Pancreas (tissue), 10 donors: ENCODE measurements around the gene ZDHHC14. TPM values are rescaled to one million over a fixed set of nuclear protein-coding genes. Genes with fewer than 3 reads are reported as not detected.

Experiments used
- ATAC-seq, 4 donors: fragments of 200-7000 bp; cut with Tn5 transposase; one replicate each; pipeline versions ENCODE4 v1.8.0 to v1.9.1; 2020; ENCODE audit warnings: mild to moderate bottlenecking in 4 of 4, moderate library complexity in 4 of 4
- DNase-seq, 6 donors: peaks; one replicate each; pipeline ENCODE4 v3.0.0-alpha.2; 2020
- FAIRE-seq: peaks from 2 replicates; lab custom pipeline; 2012; peaks lifted over from hg19 to GRCh38; lab: Jason Lieb, UNC
- H3K27ac ChIP-seq, 4 donors: fragments of 200-600 bp; sonication (generic); 1 replicate in 3 of 4; 2 replicates in 1 of 4; pipeline versions ENCODE4 v1.5.0 to v1.8.0; 2020
- H3K27me3 ChIP-seq, 4 donors: fragments of 200-600 bp; one replicate each; pipeline ENCODE4 v1.8.0; 2021
- H3K36me3 ChIP-seq, 3 donors: fragments of 200-600 bp; sonication (generic) in 1 of 3; one replicate each; pipeline versions ENCODE4 v1.5.0 to v1.8.0; 2020 to 2021
- H3K4me1 ChIP-seq, 3 donors: fragments of 200-600 bp; one replicate each; pipeline ENCODE4 v1.8.0; 2021
- H3K4me3 ChIP-seq, 4 donors: fragments of 200-600 bp; sonication (generic) in 2 of 4; one replicate each; pipeline versions ENCODE4 v1.5.0 to v1.8.0; 2020 to 2021
- H3K9me3 ChIP-seq, 4 donors: fragments of 200-600 bp; one replicate each; pipeline ENCODE4 v1.8.0; 2021
- CTCF ChIP-seq, 4 donors: fragments of 200-600 bp; sonication (generic) in 3 of 4; IDR thresholded peaks; one replicate each; pipeline versions ENCODE4 v1.5.0 to v1.8.0; 2021; ENCODE audit warnings: antibody characterized with exemption in 4 of 4
- WGBS, 2 donors: extraction: QIAGEN DNeasy Blood & Tissue Kit; methylation state at CpG; one replicate each; pipeline ENCODE4 v1.1.7; 2013; 5-methylcytosine and 5-hydroxymethylcytosine counted together
- intact Hi-C, 3 donors: fragments of 100-400 bp; cut with DNase I; formaldehyde crosslinking; loops; one replicate each; pipeline versions ENCODE4 v1.11.1 to v1.14.2; 2022
- polyA plus RNA-seq, 2 donors: library from polyadenylated mRNA; stranded (reverse); fragments of 200-250 nt; gene quantifications; one replicate each; pipeline ENCODE4 v1.2.3, GENCODE V29; 2013
- total RNA-seq, 6 donors: library from RNA; stranded (reverse); fragmentation: NEBNext Ultra II Directional in 4 of 6; extraction: Animal tissue kit (Norgen Biotek cat#: 25700) in 4 of 6; gene quantifications; one replicate each; pipeline versions ENCODE4 v1.2.1 to v1.2.4, GENCODE V29; 2021 to 2023
- donor health status: healthy with polysubstance abuse.
- donor health status: DM: no; HTN: no; CAD: no; lungs with moderate emphysema.
- donor health status: DM: no; HTN: no; CAD: no.
- donor health status: control.
- donor health status: control.
- donor health status: Bipolar disorder and iron deficiency.
- donor health status: DM: yes; HTN: yes; CAD: no.
- donor health status: DM: no; HTN: no; CAD: no.
- donor health status: DM: no; HTN: no; CAD: no.
- donor health status: DM: yes; HTN: yes; CAD: no.

The ZDHHC14 gene
- total and polyA plus RNA-seq, 8 donors: 3.1 to 9.9 (median 4.5) TPM

- no peak overlapping the region for H3K4me3 ChIP-seq
- H3K9me3 ChIP-seq: no peaks in the 10 kb centered on the region
- no peaks in the 10 kb centered on the region for H3K36me3 ChIP-seq
- no peak overlapping the region for H3K27ac ChIP-seq
- intact Hi-C loops: no loop called here
- DNase-seq (peak in 4 of 6 donors; percentile 38 to 78 (median 60)), ATAC-seq (peak; percentile 67 to 87 (median 74)), FAIRE-seq (no peak)
- WGBS, 2 donors: 63 to 69% methylated on average over 18 of the region's 18 CpGs
- no peak for TF ChIP-seq CTCF (IDR thresholded peaks at IDR 0.05)
- H3K4me1 ChIP-seq: no peaks in the 10 kb centered on the region
- no peaks in the 10 kb centered on the region for H3K27me3 ChIP-seq
These were observed 271.8 kb downstream of the ZDHHC14 start for GRCh38 chr6:157652601-157653363.

- no peaks in the 10 kb centered on the region for H3K27me3 ChIP-seq
- ATAC-seq (no peak), DNase-seq (peak in 1 of 6 donors; percentile 29), FAIRE-seq (no peak)
- H3K9me3 ChIP-seq: no peaks in the 10 kb centered on the region
- H3K36me3 ChIP-seq: no peaks in the 10 kb centered on the region
- TF ChIP-seq CTCF (IDR thresholded peaks at IDR 0.05): no peak
- H3K27ac ChIP-seq: no peak overlapping the region
- H3K4me3 ChIP-seq: no peak overlapping the region
- intact Hi-C loops: no loop called here
- H3K4me1 ChIP-seq: no peaks in the 10 kb centered on the region
- 95 to 96% methylated on average over 16 of the region's 16 CpGs for WGBS, 2 donors
These were observed 272.5 kb downstream of the ZDHHC14 start for GRCh38 chr6:157653521-157653920.

DNA sequence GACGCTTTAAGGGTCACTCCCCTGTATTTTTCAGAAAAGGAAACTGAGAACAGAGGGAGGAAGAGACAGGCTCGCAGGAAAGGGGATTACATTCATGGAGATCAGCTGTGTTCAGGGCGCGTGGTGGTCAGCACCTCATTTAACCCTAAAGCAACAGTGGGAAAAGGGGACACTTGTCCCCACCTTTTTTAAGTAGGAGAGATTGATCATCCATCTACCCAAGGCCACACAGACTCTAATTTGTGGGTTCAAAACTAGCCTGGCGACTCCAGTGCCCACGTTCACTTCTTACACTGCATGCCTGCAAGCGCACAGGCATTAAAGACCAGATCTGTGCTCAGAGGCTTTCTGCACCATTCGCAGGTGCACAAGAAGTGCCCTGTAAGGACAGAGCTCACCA is 274.1 kb downstream of the ZDHHC14 start:
- DNase-seq (no peak), ATAC-seq (no peak), FAIRE-seq (no peak)
- Histone ChIP-seq H3K27me3 (no peaks in the 10 kb centered on the region), H3K4me1 (no peaks in the 10 kb centered on the region), H3K9me3 (no peaks in the 10 kb centered on the region), H3K27ac (no peak overlapping the region), H3K4me3 (no peak overlapping the region), H3K36me3 (no peaks in the 10 kb centered on the region)
- no peak for TF ChIP-seq CTCF (IDR thresholded peaks at IDR 0.05)
- WGBS, 2 donors: 88 to 92% methylated on average over 8 of the region's 8 CpGs
- intact Hi-C loops: no loop called here

DNA sequence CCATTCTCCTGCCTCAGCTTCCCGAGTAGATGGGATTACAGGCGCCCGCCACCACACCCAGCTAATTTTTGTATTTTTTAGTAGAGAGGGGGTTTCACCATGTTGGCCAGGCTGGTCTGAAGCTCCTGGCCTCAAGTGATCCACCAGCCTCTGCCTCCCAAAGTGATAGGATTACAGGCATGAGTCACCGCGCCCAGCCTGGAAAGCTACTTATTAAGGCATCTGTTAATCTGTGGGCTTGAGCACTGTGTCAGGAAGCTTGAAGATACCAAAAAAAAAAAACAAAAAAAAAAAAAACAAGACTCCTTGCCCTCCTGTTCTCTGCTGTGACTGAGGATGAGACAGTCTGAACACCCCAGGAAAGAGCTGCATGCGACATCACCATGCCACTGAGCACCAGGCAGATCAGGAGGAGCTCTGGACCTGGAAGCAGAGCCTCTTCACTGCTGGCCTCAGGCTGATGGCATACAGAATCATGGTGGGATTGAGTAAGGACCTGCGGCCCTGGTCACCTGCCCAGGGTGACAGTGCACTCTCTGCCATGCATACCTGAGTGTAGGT is 275.5 kb downstream of the ZDHHC14 start:
- intact Hi-C loops: no loop called here
- Histone ChIP-seq H3K27me3 (no peaks in the 10 kb centered on the region), H3K27ac (no peak overlapping the region), H3K4me3 (no peak overlapping the region), H3K4me1 (no peaks in the 10 kb centered on the region), H3K9me3 (no peaks in the 10 kb centered on the region), H3K36me3 (no peaks in the 10 kb centered on the region)
- no peak for FAIRE-seq
- no peak for ATAC-seq
- no peak for TF ChIP-seq CTCF (IDR thresholded peaks at IDR 0.05)
- DNase-seq: no peak
- 89 to 94% methylated on average over 7 of the region's 7 CpGs for WGBS, 2 donors

- WGBS, 2 donors: 94 to 97% methylated on average over 5 of the region's 5 CpGs
- no peak for TF ChIP-seq CTCF (IDR thresholded peaks at IDR 0.05)
- Histone ChIP-seq H3K4me1 (no peaks in the 10 kb centered on the region), H3K4me3 (no peak overlapping the region), H3K9me3 (no peaks in the 10 kb centered on the region), H3K27ac (no peak overlapping the region), H3K27me3 (no peaks in the 10 kb centered on the region), H3K36me3 (no peaks in the 10 kb centered on the region)
- FAIRE-seq (no peak), ATAC-seq (no peak), DNase-seq (no peak)
- intact Hi-C loops: no loop called here
These were observed 276.8 kb downstream of the ZDHHC14 start for GRCh38 chr6:157657754-157658153.
